HL-60 (cell line): ENCODE results near the gene PPP2R5C.

Experiments
- DNase-seq, 2 experiments: peaks; one replicate each; pipeline ENCODE4 v3.0.0-alpha.2; 2010 to 2020; ENCODE audit warnings: low read depth in 1 of 2, low spot score in 1 of 2
- H3K27ac ChIP-seq: fragments of 250-450 bp; sonication (Bioruptor Pico); replicated peaks from 2 replicates; pipeline ENCODE4 v1.5.1; 2020; ENCODE audit warnings: mild to moderate bottlenecking, moderate library complexity
- H3K27me3 ChIP-seq: fragments of 250-450 bp; sonication (Bioruptor Pico); 2 replicates; pipeline ENCODE4 v1.5.1; 2021; ENCODE audit warnings: mild to moderate bottlenecking, moderate library complexity; ENCODE audit not compliant: insufficient read depth, poor library complexity, severe bottlenecking
- H3K4me3 ChIP-seq: replicated peaks from 2 replicates; pipeline ENCODE4 v1.5.1; 2011; ENCODE audit warnings: mild to moderate bottlenecking, control low read depth, low read length; ENCODE audit not compliant: insufficient read depth
- CTCF ChIP-seq: IDR thresholded peaks from one replicate; pipeline ENCODE4 v1.5.1; 2011; ENCODE audit warnings: low read length, control low read depth, inconsistent platforms; ENCODE audit not compliant: insufficient read depth
- GABPA ChIP-seq: IDR thresholded peaks from 2 replicates; pipeline ENCODE4 v1.6.1; 2012; ENCODE audit warnings: low read depth
- POLR2AphosphoS5 ChIP-seq: IDR thresholded peaks from 2 replicates; pipeline ENCODE4 v1.6.1; 2012; ENCODE audit warnings: low read depth
- REST ChIP-seq: IDR thresholded peaks from 2 replicates; pipeline ENCODE4 v1.6.1; 2012; ENCODE audit warnings: low read depth; ENCODE audit not compliant: insufficient replicate concordance
- SPI1 ChIP-seq: IDR thresholded peaks from 2 replicates; pipeline ENCODE4 v1.6.1; 2012; ENCODE audit warnings: low read depth, mild to moderate bottlenecking, borderline replicate concordance

Gene PPP2R5C

GRCh38 chr14:101894365-101895081 is 133.0 kb downstream of the PPP2R5C start:
- DNase-seq: no peak

GRCh38 chr14:101895256-101895655 is 133.7 kb downstream of the PPP2R5C start:
- no peak overlapping the region for H3K27ac ChIP-seq
- TF ChIP-seq GABPA: no peak
- no peak for TF ChIP-seq POLR2AphosphoS5
- no peaks in the 10 kb centered on the region for H3K27me3 ChIP-seq
- DNase-seq: no peak
- H3K4me3 ChIP-seq: no peak overlapping the region

More at GRCh38 chr14:101894365-101895081, 133.0 kb downstream of the PPP2R5C start:
- H3K27me3 ChIP-seq: no peaks in the 10 kb centered on the region
- no peak overlapping the region for H3K27ac ChIP-seq
- no peak for TF ChIP-seq CTCF
- TF ChIP-seq SPI1: no peak
- TF ChIP-seq POLR2AphosphoS5: no peak
- TF ChIP-seq REST: no peak
- no peak for TF ChIP-seq GABPA
- no peak overlapping the region for H3K4me3 ChIP-seq

- TF ChIP-seq GABPA: no peak
- no peak for TF ChIP-seq SPI1
Measured at GRCh38 chr14:101897326-101897725, 135.8 kb downstream of the PPP2R5C start.

GRCh38 chr14:101898416-101898815 is 136.9 kb downstream of the PPP2R5C start:
- no peak overlapping the region for H3K27ac ChIP-seq
- DNase-seq: no peak
- H3K4me3 ChIP-seq: no peak overlapping the region
- no peaks in the 10 kb centered on the region for H3K27me3 ChIP-seq
- TF ChIP-seq SPI1 (no peak), GABPA (no peak), CTCF (no peak), POLR2AphosphoS5 (no peak), REST (no peak)

More at GRCh38 chr14:101897326-101897725, 135.8 kb downstream of the PPP2R5C start:
- no peak for DNase-seq
- H3K4me3 ChIP-seq: no peak overlapping the region
- H3K27me3 ChIP-seq: no peaks in the 10 kb centered on the region
- H3K27ac ChIP-seq: no peak overlapping the region
